Activated CD4-positive, alpha-beta T cell treated with anti-CD3 and anti-CD28 coated beads, Interleukin-2, amount 50 U/mL, for 16 hours (primary cell): ENCODE data around the gene TAF11L6.
"Not testable (repeated sequence)": the region's sequence is repeated elsewhere in the genome, so short reads cannot be mapped to it uniquely, and the experiment has no call there.

Experiments used
- DNase-seq: peaks from one replicate; pipeline ENCODE4 v3.0.0-alpha.2; 2020

The TAF11L6 gene

DNA sequence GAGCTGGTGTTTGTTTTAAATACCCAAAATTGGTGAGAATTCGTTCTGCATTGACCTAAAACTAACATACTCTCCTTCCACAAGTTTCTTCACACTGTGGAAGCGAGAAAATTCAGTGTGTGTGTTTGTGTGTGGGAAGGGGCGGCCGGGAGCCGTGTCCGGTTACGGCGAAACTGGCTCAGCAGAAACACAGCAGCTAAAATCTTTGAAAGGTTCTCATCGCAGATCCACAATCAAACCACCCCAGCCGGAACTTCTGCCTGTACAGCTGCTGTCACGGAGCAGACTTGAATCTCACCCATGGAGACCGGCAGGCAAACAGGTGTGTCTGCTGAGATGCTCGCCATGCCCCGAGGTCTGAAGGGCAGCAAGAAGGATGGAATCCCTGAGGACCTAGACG lies at the start of gene TAF11L6:
Gene TAF11L6 (plus strand): TSS at position 301 of the 400 bp plus-strand sequence.
- not testable (repeated sequence) for DNase-seq

DNA sequence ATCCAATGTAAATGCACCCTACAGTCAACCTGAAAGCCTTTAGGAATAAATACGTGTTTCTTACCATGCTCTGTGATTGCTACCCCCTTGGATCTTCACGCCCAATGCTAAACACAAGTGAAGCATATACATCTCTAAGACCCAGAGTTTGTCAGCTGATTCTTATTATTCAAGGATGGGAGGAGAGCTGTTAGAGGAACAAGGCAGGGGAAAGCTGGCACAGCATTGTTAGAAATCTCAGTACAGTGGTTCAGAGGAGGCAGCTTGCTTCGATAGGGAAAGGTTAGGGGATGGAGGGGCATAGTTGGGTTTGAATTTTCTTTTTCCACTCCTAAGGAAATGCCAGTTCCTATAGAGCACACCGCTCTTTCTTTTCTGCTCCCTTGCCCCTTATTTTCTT lies 47.1 kb upstream of the TAF11L6 start:
- no peak for DNase-seq

DNA sequence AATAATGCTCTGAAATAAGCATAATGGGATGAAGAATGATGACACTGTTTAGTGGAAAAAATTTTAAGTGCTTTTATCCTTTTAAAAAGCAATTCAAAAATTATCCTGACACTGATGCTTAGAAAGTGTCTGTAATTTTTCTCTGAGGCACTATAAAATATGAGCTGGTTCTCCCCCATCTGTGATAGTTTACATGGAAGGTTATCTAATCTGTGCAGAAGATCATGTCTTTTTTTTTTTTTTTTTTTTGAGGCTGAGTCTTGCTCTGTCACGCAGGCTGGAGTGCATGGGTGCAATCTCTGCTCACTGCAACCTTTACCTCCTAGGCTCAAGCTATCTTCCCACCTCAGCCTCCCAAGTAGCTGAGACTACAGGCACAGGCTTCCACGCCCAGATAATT lies 45.7 kb upstream of the TAF11L6 start:
- DNase-seq, result no peak

DNA sequence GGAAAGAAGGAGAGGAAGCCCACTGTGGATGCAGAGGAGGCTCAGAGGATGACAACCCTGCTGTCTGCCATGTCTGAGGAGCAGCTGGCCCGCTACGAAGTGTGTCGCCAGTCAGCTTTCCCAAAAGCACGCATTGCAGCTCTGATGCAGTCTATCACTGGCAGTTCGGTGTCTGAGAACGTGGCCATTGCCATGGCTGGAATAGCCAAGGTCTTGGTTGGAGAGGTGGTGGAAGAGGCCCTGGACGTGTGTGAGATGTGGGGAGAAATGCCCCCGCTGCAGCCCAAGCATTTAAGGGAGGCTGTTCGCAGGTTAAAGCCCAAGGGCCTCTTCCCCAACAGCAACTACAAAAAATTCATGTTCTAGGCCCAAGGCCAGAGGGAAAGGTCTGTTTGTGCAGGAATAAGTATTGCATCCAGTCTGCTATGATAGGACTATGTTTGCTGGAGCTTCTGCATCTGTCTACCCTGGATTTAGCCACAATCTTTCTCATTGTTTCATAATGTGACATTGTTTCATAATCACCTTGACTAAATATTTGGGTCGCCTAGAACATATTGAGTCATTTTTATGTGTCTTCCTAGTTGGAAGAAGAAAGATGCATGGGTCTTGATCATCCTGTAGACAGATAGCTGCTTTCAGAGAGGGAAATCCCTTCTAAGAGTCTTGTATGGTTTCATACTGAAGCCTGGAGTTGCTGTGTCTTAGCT lies 41.9 kb upstream of the TAF11L6 start:
- DNase-seq, result not testable (repeated sequence)

DNA sequence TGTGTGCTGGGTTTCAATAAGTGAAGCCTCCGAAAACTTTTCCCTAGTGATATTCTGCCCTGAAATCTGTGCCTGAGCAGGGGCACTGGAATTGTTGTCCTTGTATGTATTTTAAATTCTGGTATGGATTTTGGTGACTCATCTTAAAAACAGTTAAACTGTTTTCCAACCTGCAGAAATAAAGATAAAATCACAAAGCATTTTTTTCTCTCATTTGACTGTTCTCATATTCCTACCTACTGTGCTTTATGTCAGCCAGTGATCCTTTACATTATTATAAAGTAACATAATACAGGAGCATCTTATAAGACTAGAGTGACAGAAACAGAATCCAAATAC lies 41.3 kb upstream of the TAF11L6 start:
- DNase-seq, result no peak

DNA sequence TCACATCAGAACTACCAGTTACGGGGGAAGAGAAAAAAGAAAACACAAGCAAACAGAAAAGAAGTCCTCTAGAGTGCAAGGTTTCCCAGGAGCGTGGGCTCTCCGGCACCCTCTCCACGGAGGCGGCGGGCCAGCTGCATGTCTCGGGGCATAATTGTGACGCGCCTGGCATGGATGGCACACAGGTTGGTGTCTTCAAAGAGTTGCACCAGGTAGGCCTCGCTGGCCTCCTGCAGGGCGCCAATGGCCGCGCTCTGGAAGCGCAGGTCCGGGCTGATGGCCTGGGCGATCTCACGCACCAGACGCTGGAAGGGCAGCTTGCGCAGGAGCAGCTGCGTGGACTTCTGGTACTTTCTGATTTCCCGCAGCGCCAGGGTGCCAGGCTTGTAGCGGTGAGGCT lies 37.2 kb upstream of the TAF11L6 start:
- DNase-seq, result not testable (repeated sequence)

DNA sequence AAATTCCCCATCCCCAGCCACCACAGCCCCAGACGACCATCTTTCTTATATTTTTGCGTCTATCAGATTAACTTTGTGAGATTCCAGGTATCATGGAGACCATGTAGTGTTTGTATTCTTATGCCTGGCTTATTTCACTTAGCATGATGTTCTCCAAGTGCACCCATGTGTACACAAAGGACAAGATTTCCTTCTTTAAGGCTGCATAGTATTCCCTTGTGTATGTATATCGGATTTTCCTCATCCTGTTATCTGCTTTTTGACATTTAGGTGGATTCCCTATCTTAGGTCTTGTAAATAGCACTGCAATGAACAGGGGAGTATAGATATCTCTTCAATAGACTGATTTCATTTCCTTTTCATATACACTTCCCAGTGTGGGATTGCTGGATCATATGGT lies 35.7 kb upstream of the TAF11L6 start:
- DNase-seq, result no peak

DNA sequence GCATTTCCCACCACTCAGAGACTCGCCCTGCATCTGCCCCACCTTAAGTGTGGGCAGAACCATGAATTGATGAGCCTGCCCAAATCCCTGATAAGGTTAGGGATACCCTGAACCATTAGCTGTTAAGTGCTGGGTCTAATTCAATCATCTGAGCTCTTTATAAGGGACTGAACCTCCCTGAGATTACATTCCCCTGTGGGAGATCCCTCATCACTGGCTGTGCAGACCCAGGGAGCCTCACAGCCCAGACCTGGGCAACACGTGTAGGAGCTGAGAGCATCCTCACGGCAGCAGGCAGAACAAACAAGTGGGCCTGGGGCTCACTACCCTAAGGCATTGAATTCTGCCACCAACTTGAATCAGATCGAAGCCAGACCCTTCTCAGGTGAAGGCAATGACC lies 31.0 kb upstream of the TAF11L6 start:
- no peak for DNase-seq

DNA sequence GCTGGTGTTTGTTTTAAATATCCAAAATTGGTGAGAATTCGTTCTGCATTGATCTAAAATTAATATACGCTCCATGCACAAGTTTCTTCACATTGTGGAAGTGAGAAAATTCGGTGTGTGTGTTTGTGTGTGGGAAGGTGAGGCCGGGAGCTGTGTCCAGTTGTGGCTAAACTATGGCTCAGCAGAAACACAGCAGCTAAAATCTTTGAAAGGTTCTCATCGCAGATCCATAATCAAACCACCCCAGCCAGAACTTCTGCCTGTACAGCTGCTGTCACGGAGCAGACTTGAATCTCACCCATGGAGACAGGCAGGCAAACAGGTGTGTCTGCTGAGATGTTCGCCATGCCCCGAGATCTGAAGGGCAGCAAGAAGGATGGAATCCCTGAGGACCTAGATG lies 30.5 kb upstream of the TAF11L6 start, which contains the start of gene TAF11L2:
Gene TAF11L2 (plus strand): TSS at position 301 of the 400 bp plus-strand sequence.
- DNase-seq, result not testable (repeated sequence)

DNA sequence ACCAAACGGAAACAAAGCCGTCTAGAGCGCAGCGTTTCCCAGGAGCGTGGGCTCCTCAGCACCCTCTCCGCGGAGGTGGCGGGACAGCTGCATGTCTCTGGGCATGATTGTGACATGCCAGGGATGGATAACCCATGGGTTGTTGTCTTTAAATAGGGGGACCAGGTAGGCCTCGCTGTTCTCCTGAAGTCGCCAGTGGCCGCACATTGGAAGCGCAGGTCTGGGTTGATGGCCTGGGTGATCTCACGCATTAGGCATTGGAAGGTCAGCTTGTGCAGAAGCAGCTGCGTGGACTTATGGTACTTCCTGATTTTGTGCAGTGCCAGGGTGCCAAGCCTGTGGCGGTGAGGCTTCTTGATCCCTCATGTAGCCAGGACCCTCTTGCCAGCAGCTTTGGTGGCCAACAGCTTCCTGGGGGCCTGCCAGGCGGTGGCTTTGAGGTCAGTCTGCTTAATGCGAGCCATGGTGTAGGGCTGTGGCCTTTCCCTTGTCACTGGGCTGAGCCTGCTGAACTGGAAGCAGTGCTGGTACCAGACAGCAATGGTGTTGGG lies 16.6 kb upstream of the TAF11L6 start:
- DNase-seq, result no peak

DNA sequence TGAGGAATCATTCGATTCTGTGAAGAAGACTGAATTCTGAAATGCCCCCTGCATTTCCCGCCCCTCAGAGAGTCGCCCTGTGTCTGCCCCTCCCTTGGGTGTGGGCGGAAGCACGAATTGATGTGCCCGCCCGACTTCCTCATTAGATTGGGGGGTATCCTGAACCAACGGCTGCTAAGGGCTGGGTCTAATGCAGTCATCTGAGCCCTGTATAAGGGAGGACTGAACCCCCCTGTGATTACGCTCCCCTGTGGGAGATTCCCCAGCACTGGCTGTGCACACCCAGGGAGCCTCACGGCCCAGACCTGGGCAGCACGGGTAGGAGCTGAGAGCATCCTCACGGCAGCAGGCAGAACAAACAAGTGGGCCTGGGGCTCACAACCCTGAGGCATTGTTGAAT lies 10.9 kb upstream of the TAF11L6 start:
- not testable (repeated sequence) for DNase-seq

DNA sequence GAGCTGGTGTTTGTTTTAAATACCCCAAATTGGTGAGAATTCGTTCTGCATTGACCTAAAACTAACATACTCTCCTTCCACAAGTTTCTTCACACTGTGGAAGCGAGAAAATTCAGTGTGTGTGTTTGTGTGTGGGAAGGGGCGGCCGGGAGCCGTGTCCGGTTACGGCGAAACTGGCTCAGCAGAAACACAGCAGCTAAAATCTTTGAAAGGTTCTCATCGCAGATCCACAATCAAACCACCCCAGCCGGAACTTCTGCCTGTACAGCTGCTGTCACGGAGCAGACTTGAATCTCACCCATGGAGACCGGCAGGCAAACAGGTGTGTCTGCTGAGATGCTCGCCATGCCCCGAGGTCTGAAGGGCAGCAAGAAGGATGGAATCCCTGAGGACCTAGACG lies 10.4 kb upstream of the TAF11L6 start, which contains the start of gene TAF11L3:
Gene TAF11L3 (plus strand): TSS at position 301 of the 400 bp plus-strand sequence.
- DNase-seq, result not testable (repeated sequence)

DNA sequence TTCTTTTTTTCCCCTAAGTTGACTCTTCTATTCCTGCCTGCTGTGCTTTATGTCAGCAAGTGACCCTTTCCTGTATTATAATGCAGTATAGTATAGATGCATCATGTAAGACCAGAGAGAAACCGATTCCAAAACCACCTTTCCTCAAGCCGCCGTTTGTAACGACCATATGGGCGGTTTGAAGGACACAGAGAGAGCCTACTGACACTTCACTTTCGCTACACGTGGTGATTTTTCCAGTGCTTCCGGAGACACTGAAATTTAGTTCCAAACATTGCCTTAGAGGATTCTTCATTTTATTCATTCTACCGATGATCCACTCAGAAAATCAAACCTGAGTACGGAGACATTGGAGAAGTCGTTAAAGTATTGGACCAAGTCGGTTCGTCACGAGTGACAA lies 9.0 kb upstream of the TAF11L6 start:
- DNase-seq, result not testable (repeated sequence)

DNA sequence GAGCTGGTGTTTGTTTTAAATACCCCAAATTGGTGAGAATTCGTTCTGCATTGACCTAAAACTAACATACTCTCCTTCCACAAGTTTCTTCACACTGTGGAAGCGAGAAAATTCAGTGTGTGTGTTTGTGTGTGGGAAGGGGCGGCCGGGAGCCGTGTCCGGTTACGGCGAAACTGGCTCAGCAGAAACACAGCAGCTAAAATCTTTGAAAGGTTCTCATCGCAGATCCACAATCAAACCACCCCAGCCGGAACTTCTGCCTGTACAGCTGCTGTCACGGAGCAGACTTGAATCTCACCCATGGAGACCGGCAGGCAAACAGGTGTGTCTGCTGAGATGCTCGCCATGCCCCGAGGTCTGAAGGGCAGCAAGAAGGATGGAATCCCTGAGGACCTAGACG lies 7.0 kb upstream of the TAF11L6 start, which contains the start of gene TAF11L4:
Gene TAF11L4 (plus strand): TSS at position 301 of the 400 bp plus-strand sequence.
- DNase-seq, result not testable (repeated sequence)

DNA sequence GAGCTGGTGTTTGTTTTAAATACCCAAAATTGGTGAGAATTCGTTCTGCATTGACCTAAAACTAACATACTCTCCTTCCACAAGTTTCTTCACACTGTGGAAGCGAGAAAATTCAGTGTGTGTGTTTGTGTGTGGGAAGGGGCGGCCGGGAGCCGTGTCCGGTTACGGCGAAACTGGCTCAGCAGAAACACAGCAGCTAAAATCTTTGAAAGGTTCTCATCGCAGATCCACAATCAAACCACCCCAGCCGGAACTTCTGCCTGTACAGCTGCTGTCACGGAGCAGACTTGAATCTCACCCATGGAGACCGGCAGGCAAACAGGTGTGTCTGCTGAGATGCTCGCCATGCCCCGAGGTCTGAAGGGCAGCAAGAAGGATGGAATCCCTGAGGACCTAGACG lies 3.5 kb upstream of the TAF11L6 start, which contains the start of gene TAF11L5:
Gene TAF11L5 (plus strand): TSS at position 301 of the 400 bp plus-strand sequence.
- not testable (repeated sequence) for DNase-seq

DNA sequence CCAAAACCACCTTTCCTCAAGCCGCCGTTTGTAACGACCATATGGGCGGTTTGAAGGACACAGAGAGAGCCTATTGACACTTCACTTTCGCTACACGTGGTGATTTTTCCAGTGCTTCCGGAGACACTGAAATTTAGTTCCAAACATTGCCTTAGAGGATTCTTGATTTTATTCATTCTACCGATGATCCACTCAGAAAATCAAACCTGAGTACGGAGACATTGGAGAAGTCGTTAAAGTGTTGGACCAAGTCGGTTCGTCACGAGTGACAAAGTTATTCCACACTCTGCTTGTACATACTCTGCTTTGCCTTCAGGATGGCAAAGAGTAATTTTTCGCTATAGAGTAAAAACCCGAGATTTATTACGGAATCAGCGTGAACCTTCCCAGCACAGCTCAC lies 2.0 kb upstream of the TAF11L6 start:
- DNase-seq, result peak; percentile 5
